Measurements from ENCODE around the gene GPSM3. TPM values are rescaled to one million over a fixed set of nuclear protein-coding genes. Genes with fewer than 3 reads are reported as not detected.
A peak's percentile ranks its signal among the peaks of the same experiment; 100 is the strongest.
"Not testable (repeated sequence)": the region's sequence is repeated elsewhere in the genome, so short reads cannot be mapped to it uniquely, and the experiment has no call there.

Gene GPSM3
- total RNA-seq, 1 donor from 2014 or later: 6.3 TPM

DNA sequence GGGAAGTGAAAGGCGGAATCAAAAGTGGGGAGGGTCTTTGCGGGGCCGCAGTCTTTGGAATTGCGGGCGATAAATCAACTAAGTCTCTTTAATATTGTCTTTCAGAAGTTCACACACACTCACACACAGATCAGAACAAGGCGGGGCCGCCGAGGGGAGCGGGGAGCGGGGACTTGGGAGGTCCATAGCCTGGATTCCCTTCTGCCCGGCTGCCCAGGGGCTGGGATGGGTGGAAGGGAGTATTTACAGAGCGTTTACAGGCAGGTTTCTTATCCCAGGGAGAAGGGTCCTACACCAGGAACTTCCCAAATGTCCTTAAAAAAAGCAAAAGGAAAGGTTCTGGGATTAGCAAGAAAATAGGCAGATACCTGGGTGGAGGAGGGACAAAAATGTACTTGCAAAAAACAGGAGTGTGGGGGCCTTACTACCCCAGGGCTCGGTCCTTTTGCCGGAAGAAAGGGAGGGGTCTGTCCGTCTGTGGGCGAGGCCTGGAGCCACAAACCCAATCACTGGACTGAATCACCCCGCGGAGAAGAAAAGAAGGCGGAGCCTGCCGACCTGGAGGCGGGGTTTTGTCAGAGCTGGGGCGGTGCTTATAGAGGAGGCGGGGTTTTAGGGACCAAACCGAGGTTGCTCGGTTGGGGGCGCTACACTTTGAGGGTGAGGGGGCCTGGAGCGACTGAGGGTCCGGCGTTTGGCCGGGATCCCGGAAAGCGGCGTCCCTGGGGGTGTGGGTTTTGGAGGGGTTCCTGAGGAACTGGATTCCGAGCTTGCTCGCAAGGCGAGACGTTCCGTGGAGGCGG lies 44.0 kb downstream of the GPSM3 start:
- peak; percentile 74 for DNase-seq (ENCODE audit: missing footprints)
- ATAC-seq: peak; percentile 20
- intact Hi-C loops (cut with DNase I): no loop called here

DNA sequence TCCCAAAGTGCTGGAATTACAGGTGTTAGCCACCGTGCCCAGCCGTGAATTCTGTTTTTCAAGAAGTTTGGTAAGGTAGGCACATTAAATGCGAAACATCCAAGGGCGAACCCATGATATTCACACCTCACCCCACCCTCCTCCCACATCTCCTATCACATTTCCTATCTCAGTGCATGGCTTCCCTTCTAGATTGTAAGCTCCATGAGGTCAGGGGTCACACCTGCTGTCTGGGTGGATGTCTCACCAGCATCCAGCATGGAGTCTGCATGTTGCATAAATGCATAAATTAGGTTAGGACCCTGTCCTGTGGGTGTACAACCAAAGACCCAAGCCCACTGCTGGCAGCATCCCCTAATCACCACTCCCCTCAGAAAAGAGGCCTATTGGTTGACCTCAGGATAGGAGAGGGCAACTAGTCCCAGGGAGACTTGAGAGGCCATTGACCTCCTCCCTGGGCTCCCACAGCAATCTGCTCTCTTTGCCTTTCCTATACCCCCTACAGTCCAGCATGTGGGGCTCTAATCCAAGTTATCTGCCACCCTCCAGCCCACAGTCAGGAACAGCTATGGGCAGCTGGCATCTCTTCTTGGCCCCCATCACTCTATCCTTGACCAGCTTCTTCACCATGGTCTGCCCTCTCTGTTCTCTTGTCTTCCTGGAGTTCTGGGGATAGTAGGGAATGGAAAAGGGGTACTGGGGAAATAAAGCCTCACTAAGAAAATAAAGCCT lies 44.9 kb downstream of the GPSM3 start:
- DNase-seq (ENCODE audit: missing footprints) (no peak), ATAC-seq (no peak)
- intact Hi-C loops (cut with DNase I): no loop called here

DNA sequence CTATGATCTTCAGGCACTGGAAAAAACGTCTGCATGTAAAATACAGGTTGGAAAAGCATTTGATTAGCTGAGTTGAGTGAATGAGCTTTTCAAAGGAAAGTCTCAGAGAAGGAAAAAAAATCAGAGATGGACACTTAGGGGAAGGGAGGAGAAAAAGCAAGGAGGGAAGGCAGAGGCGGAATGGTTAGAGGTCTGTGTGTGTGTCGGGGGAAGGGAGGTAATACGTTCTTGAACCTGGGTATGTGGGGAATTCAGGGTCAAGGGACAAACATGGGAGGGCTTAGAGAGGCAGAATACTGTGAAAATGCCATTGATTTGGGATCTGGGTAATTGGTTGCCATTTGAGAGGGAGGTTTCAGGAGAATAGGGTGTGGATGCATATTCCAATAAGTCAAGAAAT lies 45.8 kb downstream of the GPSM3 start:
- no peak for DNase-seq (ENCODE audit: missing footprints)
- no peak for ATAC-seq
- intact Hi-C loops (cut with DNase I): no loop called here

DNA sequence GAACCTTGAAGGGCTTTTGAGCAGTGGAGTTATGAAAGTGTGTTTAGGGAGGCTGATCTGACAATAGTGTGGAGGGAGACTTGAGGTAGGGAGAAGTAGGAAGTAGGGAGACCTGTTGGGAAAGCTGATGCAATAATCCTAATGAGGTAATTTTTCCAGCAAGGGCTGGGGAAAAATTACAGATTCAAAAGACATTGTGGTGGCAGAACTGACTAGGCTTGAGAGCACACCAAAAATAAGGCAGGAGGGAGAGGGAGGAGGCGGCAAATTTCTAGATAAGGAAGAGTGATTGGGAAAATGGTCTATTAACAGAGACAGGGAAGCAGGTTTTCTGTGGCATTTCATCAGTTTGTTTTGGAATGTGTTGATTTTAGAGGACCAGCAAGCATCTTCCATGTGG lies 46.2 kb downstream of the GPSM3 start:
- ATAC-seq: no peak
- intact Hi-C loops (cut with DNase I): no loop called here

DNA sequence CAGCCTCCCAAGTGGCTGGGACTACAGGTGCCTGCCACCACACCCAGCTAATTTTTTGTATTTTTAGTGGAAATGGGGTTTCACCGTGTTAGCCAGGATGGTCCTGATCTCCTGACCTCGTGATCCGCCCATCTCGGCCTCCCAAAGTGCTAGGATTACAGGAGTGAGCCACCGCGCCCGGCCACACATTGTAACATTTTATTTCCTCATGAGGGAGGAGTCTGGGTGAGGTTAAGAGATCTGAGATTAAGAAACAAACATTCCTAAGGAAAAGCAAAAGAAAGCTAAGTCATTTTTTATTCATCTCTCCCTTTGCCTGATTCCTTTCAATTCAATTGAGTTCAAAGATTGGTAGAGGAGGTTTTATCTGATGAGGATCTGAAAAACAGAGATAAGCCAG lies 48.2 kb downstream of the GPSM3 start:
- ATAC-seq; intact Hi-C loops (cut with DNase I); DNase-seq (ENCODE audit: missing footprints): not testable (repeated sequence)

More for the DNA sequence above, 46.2 kb downstream of the GPSM3 start:
- no peak for DNase-seq (ENCODE audit: missing footprints)

Small RNA genes within 50 kb of the gene (microRNA-seq; reads per million reads assigned to microRNA genes)
- 1.1 reads per million for gene MIR6721
- gene MIR6833: not detected

Other genes with a start within 250 kb of the GPSM3 start
- gene CFB, start 246.5 kb downstream of the GPSM3 start, total RNA-seq: 8.8 TPM
- 41.9 TPM for gene NELFE, start 233.7 kb downstream of the GPSM3 start, total RNA-seq
- gene SKIC2, start 233.5 kb downstream of the GPSM3 start, total RNA-seq: 30.7 TPM
- gene DXO, start 220.5 kb downstream of the GPSM3 start, total RNA-seq: 9.8 TPM
- gene C4A, start 210.6 kb downstream of the GPSM3 start, total RNA-seq: 92.1 TPM
- 81.6 TPM for gene C4B, start 177.8 kb downstream of the GPSM3 start, total RNA-seq
- gene CYP21A2, start 154.2 kb downstream of the GPSM3 start, total RNA-seq: 0.30 TPM
- 73.3 TPM for gene TNXB, start 83.3 kb downstream of the GPSM3 start, total RNA-seq
- 24.4 TPM for gene ATF6B, start 64.4 kb downstream of the GPSM3 start, total RNA-seq
- gene FKBPL, start 62.4 kb downstream of the GPSM3 start, total RNA-seq: 2.8 TPM
- gene PRRT1, start 40.7 kb downstream of the GPSM3 start, total RNA-seq: 0.46 TPM
- 22.8 TPM for gene PPT2, start 38.5 kb downstream of the GPSM3 start, total RNA-seq
- 7.8 TPM for gene EGFL8, start 28.0 kb downstream of the GPSM3 start, total RNA-seq
- gene AGPAT1, start 16.6 kb downstream of the GPSM3 start, total RNA-seq: 48.2 TPM
- gene RNF5, start 14.2 kb downstream of the GPSM3 start, total RNA-seq: 97.5 TPM
- gene AGER, start 8.4 kb downstream of the GPSM3 start, total RNA-seq: 2.0 TPM
- gene PBX2, start 2.4 kb downstream of the GPSM3 start, total RNA-seq: 42.9 TPM
- 24.4 TPM for gene NOTCH4, start 31.4 kb upstream of the GPSM3 start, total RNA-seq
- gene TSBP1, start 179.3 kb upstream of the GPSM3 start, total RNA-seq: not detected
- not detected for gene BTNL2, start 214.5 kb upstream of the GPSM3 start, total RNA-seq
- 99.2 TPM for gene HLA-DRA, start 247.2 kb upstream of the GPSM3 start, total RNA-seq